H1 (cell line): ENCODE data around the gene MBOAT2. TPM values are rescaled to one million over a fixed set of nuclear protein-coding genes. Genes with fewer than 3 reads are reported as not detected.

Experiments
- CTCF ChIA-PET: fragments of 300-600 bp; sonication (Branson Sonifier 250); formaldehyde crosslinking; loops from one replicate; lab custom pipeline; 2021; ENCODE audit not compliant: partially characterized antibody; lab: Charles Lee
- POLR2A ChIA-PET: fragments of 300-600 bp; sonication (Branson Sonifier 250); formaldehyde crosslinking; loops from one replicate; lab custom pipeline; 2021; ENCODE audit warnings: inconsistent platforms; ENCODE audit not compliant: partially characterized antibody; lab: Charles Lee
- DNase-seq, 2 experiments: peaks; one replicate each; pipeline versions ENCODE4 v3.0.0 to v3.0.0-alpha.2; 2010 to 2022; ENCODE audit warnings: low spot score in 2 of 2, low read depth in 1 of 2, mixed read lengths in 1 of 2
- FAIRE-seq: peaks from 2 replicates; lab custom pipeline; 2011; peaks lifted over from hg19 to GRCh38; lab: Jason Lieb, UNC
- H2AFZ ChIP-seq: 2 replicates; pipeline ENCODE4 v1.8.1; 2012; ENCODE audit warnings: low read length, inconsistent platforms
- H2AK5ac ChIP-seq: 2 replicates; pipeline ENCODE4 v1.6.1; 2013; ENCODE audit warnings: low read depth, low read length
- H2BK120ac ChIP-seq: replicated peaks from 2 replicates; pipeline ENCODE3; 2013; ENCODE audit warnings: low read depth, low read length, inconsistent platforms
- H2BK12ac ChIP-seq: 2 replicates; pipeline ENCODE4 v1.6.1; 2013; ENCODE audit warnings: low read depth, low read length
- H2BK15ac ChIP-seq: 2 replicates; pipeline ENCODE4 v1.6.1; 2013; ENCODE audit warnings: low read length
- H2BK20ac ChIP-seq: 2 replicates; pipeline ENCODE4 v1.6.1; 2013; ENCODE audit warnings: low read length
- H2BK5ac ChIP-seq: 2 replicates; pipeline ENCODE4 v1.6.1; 2013; ENCODE audit warnings: low read depth, low read length
- H3K14ac ChIP-seq: 2 replicates; pipeline ENCODE4 v1.6.1; 2013; ENCODE audit warnings: inconsistent platforms; ENCODE audit not compliant: insufficient read length
- H3K18ac ChIP-seq: 2 replicates; pipeline ENCODE4 v1.6.1; 2013; ENCODE audit warnings: low read length; ENCODE audit errors: extremely low read depth
- H3K23ac ChIP-seq: 2 replicates; pipeline ENCODE4 v1.6.1; 2013; ENCODE audit warnings: inconsistent platforms; ENCODE audit not compliant: insufficient read length
- H3K23me2 ChIP-seq: 2 replicates; pipeline ENCODE4 v1.6.1; 2013; ENCODE audit warnings: low read depth, low read length
- H3K27ac ChIP-seq: 2 replicates; pipeline ENCODE4 v1.6.1; 2011; ENCODE audit warnings: low read depth, low read length, inconsistent platforms
- H3K27me3 ChIP-seq, 4 experiments: replicated peaks in 1 of 4; 1 replicate in 1 of 4; 2 replicates in 3 of 4; pipeline versions ENCODE4 v1.6.1 to v1.8.1; 2011 to 2013; ENCODE audit warnings: low read length in 3 of 4, mild to moderate bottlenecking in 3 of 4, inconsistent platforms in 2 of 4, mixed read lengths in 2 of 4, moderate library complexity in 1 of 4; ENCODE audit not compliant: control insufficient read depth in 3 of 4, insufficient read depth in 3 of 4; ENCODE audit errors: extremely low read depth in 1 of 4
- H3K36me3 ChIP-seq, 4 experiments: 2 replicates each; pipeline versions ENCODE4 v1.6.1 to v1.8.1; 2011 to 2013; ENCODE audit warnings: mild to moderate bottlenecking in 4 of 4, low read length in 3 of 4, moderate library complexity in 2 of 4, control low read depth in 1 of 4, inconsistent platforms in 1 of 4; ENCODE audit not compliant: insufficient read depth in 4 of 4, control insufficient read depth in 2 of 4
- H3K4ac ChIP-seq: replicated peaks from 2 replicates; pipeline ENCODE3; 2013; ENCODE audit warnings: low read length, low read depth, mixed read lengths, inconsistent platforms; ENCODE audit not compliant: insufficient read length
- H3K4me1 ChIP-seq, 4 experiments: replicated peaks in 1 of 4; 1 replicate in 1 of 4; 2 replicates in 3 of 4; pipeline versions ENCODE4 v1.6.1 to v1.8.1; 2011 to 2013; ENCODE audit warnings: low read length in 3 of 4, inconsistent platforms in 2 of 4, mixed read lengths in 1 of 4; ENCODE audit not compliant: insufficient read depth in 4 of 4, control insufficient read depth in 3 of 4
- H3K4me2 ChIP-seq, 2 experiments: 2 replicates each; pipeline versions ENCODE4 v1.6.1 to v1.8.1; 2011 to 2013; ENCODE audit warnings: low read depth in 2 of 2, low read length in 2 of 2, control low read depth in 1 of 2, inconsistent platforms in 1 of 2, mild to moderate bottlenecking in 1 of 2; ENCODE audit not compliant: insufficient read depth in 1 of 2
- H3K4me3 ChIP-seq, 4 experiments: fragments of 200-600, 300-600 bp in 1 of 4; sonication (generic), shearing (Covaris generic), sonication (Bioruptor Twin) in 1 of 4; 2 replicates each; pipeline versions ENCODE4 v1.5.1 to v1.8.1; 2011 to 2016; ENCODE audit warnings: low read length in 4 of 4, low read depth in 3 of 4, control low read depth in 2 of 4, inconsistent platforms in 2 of 4, mild to moderate bottlenecking in 2 of 4, mixed read lengths in 1 of 4, moderate library complexity in 1 of 4; ENCODE audit not compliant: insufficient read depth in 2 of 4; ENCODE audit errors: extremely low read depth in 1 of 4
- H3K56ac ChIP-seq: replicated peaks from 2 replicates; pipeline ENCODE3; 2013; ENCODE audit warnings: low read depth, mild to moderate bottlenecking, mixed read lengths, low read length, inconsistent platforms; ENCODE audit not compliant: insufficient read length
- H3K79me1 ChIP-seq: 2 replicates; pipeline ENCODE4 v1.6.1; 2013; ENCODE audit warnings: low read depth, low read length, control low read depth
- H3K79me2 ChIP-seq, 2 experiments: 2 replicates each; pipeline versions ENCODE4 v1.6.1 to v1.8.1; 2012 to 2013; ENCODE audit warnings: low read length in 2 of 2, mild to moderate bottlenecking in 2 of 2, inconsistent platforms in 1 of 2; ENCODE audit not compliant: insufficient read depth in 2 of 2, control insufficient read depth in 1 of 2
- H3K9ac ChIP-seq, 4 experiments: replicated peaks in 1 of 4; 1 replicate in 1 of 4; 2 replicates in 3 of 4; pipeline versions ENCODE4 v1.6.1 to v1.8.1; 2011 to 2013; ENCODE audit warnings: low read depth in 3 of 4, low read length in 3 of 4, control low read depth in 2 of 4, mild to moderate bottlenecking in 2 of 4, moderate library complexity in 2 of 4, inconsistent platforms in 1 of 4; ENCODE audit errors: extremely low read depth in 1 of 4
- H3K9me3 ChIP-seq, 2 experiments: 2 replicates each; pipeline versions ENCODE4 v1.6.1 to v1.8.1; 2012 to 2013; ENCODE audit warnings: mild to moderate bottlenecking in 2 of 2, moderate library complexity in 2 of 2, control low read depth in 1 of 2, inconsistent platforms in 1 of 2, low read depth in 1 of 2, low read length in 1 of 2, mixed read lengths in 1 of 2; ENCODE audit not compliant: insufficient read depth in 2 of 2
- H4K20me1 ChIP-seq, 2 experiments: replicated peaks in 1 of 2; 2 replicates each; pipeline versions ENCODE3 to v1.8.1; 2011 to 2013; ENCODE audit warnings: inconsistent platforms in 2 of 2, low read length in 2 of 2, mild to moderate bottlenecking in 1 of 2; ENCODE audit not compliant: insufficient read depth in 2 of 2, control insufficient read depth in 1 of 2
- H4K5ac ChIP-seq: 2 replicates; pipeline ENCODE4 v1.6.1; 2013; ENCODE audit warnings: low read length, low read depth, mixed read lengths, inconsistent platforms; ENCODE audit not compliant: insufficient read length
- H4K8ac ChIP-seq: 2 replicates; pipeline ENCODE4 v1.8.0; 2013; ENCODE audit warnings: mild to moderate bottlenecking, moderate library complexity, low read length, inconsistent platforms; ENCODE audit not compliant: insufficient read depth; ENCODE audit errors: extremely low read depth
- H4K91ac ChIP-seq: replicated peaks from 2 replicates; pipeline ENCODE3; 2013; ENCODE audit warnings: low read length, mixed read lengths, inconsistent platforms; ENCODE audit not compliant: insufficient read length
- CHD2 ChIP-seq: IDR thresholded peaks from 2 replicates; pipeline ENCODE4 v1.6.1; 2012; ENCODE audit warnings: low read length, improper control_type of control experiment
- CTCF ChIP-seq, 3 experiments: IDR thresholded peaks; 1 replicate in 2 of 3; 2 replicates in 1 of 3; pipeline versions ENCODE4 v1.5.1 to v1.6.1; 2011; ENCODE audit warnings: low read length in 3 of 3, mild to moderate bottlenecking in 3 of 3, inconsistent platforms in 2 of 3, low read depth in 1 of 3, moderate library complexity in 1 of 3; ENCODE audit not compliant: insufficient read depth in 1 of 3; ENCODE audit errors: control extremely low read depth in 1 of 3
- NRF1 ChIP-seq: IDR thresholded peaks from 2 replicates; pipeline ENCODE4 v1.6.1; 2011; ENCODE audit warnings: mild to moderate bottlenecking, low read depth, low read length, improper control_type of control experiment
- SAP30 ChIP-seq: fragments of 300-600 bp; sonication (generic); IDR thresholded peaks from 2 replicates; pipeline ENCODE4 v1.7.1; 2012; ENCODE audit warnings: low read length, moderate library complexity, mild to moderate bottlenecking, inconsistent platforms; ENCODE audit not compliant: insufficient read depth, insufficient replicate concordance
- WGBS, 2 experiments: shearing (Covaris generic) in 1 of 2; methylation state at CpG; one replicate each; pipeline versions ENCODE4 v1.1.6 to v1.1.7; 2013 to 2015; ENCODE audit warnings: low lambda C conversion rate in 2 of 2, mixed read lengths in 2 of 2, inconsistent platforms in 1 of 2, low coverage in 1 of 2, missing lambda C conversion rate in 1 of 2; ENCODE audit not compliant: insufficient replicate concordance in 2 of 2, insufficient coverage in 1 of 2, insufficient read length in 1 of 2; ENCODE audit errors: extremely low coverage in 1 of 2, missing lambda C conversion rate in 1 of 2; 5-methylcytosine and 5-hydroxymethylcytosine counted together
- polyA plus RNA-seq, 7 experiments: library from polyadenylated mRNA; depleted of rRNA in 3 of 7; stranded (reverse) in 5 of 7; unstranded in 2 of 7; fragments of >200 nt in 5 of 7; fragments of 200-250 nt in 2 of 7; gene quantifications; 1 replicate in 5 of 7; 2 replicates in 1 of 7; 4 replicates in 1 of 7; pipeline versions ENCODE4 v1.2.1 to v1.2.3, GENCODE V29; 2011 to 2013; ENCODE audit warnings: missing spikeins in 2 of 7, mixed read lengths in 2 of 7
- total RNA-seq: library from RNA; stranded (reverse); fragmentation: NEBNext Ultra II Directional; extraction: Animal tissue kit (Norgen Biotek cat#: 25700); gene quantifications from 2 replicates; pipeline ENCODE4 v1.2.1, GENCODE V29; 2021

Gene MBOAT2
- total and polyA plus RNA-seq, 2 of the 8 experiments (the other 6 are each of a cell fraction or from before 2014, with no cell fraction given), result 11.2 to 23.4 TPM

GRCh38 chr2:8998418-8999101, 4.9 kb downstream of the MBOAT2 start:
- H2BK120ac ChIP-seq, result no peak overlapping the region
- no peak overlapping the region for H3K23ac ChIP-seq
- no peak for DNase-seq
- no peak overlapping the region for H2BK15ac ChIP-seq
- no peaks in the 10 kb centered on the region; the same call in 1 of the 2 replicates for H3K23me2 ChIP-seq
- no peaks in the 10 kb centered on the region for H3K36me3 ChIP-seq
- H3K56ac ChIP-seq, result no peak overlapping the region
- H3K18ac ChIP-seq, result no peak overlapping the region
- H3K4me1 ChIP-seq, result peaks cover 3 to 9% (median 7%) of the 10 kb centered on the region in 4 experiments
- no peak overlapping the region for H4K91ac ChIP-seq
- H3K4ac ChIP-seq, result no peak overlapping the region
- no peak for FAIRE-seq
- no peaks in the 10 kb centered on the region for H3K27me3 ChIP-seq
- ChIA-PET CTCF (no interaction called here), POLR2A (no interaction called here)
- H2BK5ac ChIP-seq, result no peak overlapping the region
- H3K9ac ChIP-seq, result no peak overlapping the region; a peak in 2 of 7 replicates
- H3K27ac ChIP-seq, result no peak overlapping the region
- H2AK5ac ChIP-seq, result no peak overlapping the region
- H2BK12ac ChIP-seq, result no peak overlapping the region
- no peak overlapping the region for H3K4me3 ChIP-seq
- H4K20me1 ChIP-seq, result peaks cover 2 to 9% of the 10 kb centered on the region in 2 experiments
- H4K5ac ChIP-seq, result no peak overlapping the region
- WGBS, 2 experiments, result 87% methylated on average over 9 of the region's 9 CpGs; no CpG with 5 or more reads in 1 of the 2 experiments
- H2AFZ ChIP-seq, result no peak overlapping the region
- no peak overlapping the region for H3K14ac ChIP-seq
- H4K8ac ChIP-seq, result no peak overlapping the region
- H3K79me2 ChIP-seq, result peaks cover 6 to 69% of the 10 kb centered on the region in 2 experiments
- no peak overlapping the region for H2BK20ac ChIP-seq
- H3K4me2 ChIP-seq, result no peak overlapping the region
- H3K9me3 ChIP-seq, result no peaks in the 10 kb centered on the region
- peaks cover 2% of the 10 kb centered on the region; the same call in 1 of the 2 replicates for H3K79me1 ChIP-seq
- TF ChIP-seq SAP30 (no peak), NRF1 (no peak), CHD2 (no peak), CTCF (IDR thresholded peaks at IDR 0.05; ENCODE audit: control extremely low read depth in 1 of 3, insufficient read depth in 1 of 3, low read depth in 1 of 3, low read length in 3 of 3) (no peak)
